Measurements from ENCODE around the gene EIF4A3.
"Not testable (repeated sequence)": the region's sequence is repeated elsewhere in the genome, so short reads cannot be mapped to it uniquely, and the experiment has no call there.

The EIF4A3 gene

GRCh38 chr17:80099291-80100034, 47.5 kb downstream of the EIF4A3 start:
- no peak for DNase-seq (ENCODE audit: low read depth)

- no peak for DNase-seq (ENCODE audit: low read depth)
Measured at GRCh38 chr17:80097844-80098691, 48.9 kb downstream of the EIF4A3 start.

DNA sequence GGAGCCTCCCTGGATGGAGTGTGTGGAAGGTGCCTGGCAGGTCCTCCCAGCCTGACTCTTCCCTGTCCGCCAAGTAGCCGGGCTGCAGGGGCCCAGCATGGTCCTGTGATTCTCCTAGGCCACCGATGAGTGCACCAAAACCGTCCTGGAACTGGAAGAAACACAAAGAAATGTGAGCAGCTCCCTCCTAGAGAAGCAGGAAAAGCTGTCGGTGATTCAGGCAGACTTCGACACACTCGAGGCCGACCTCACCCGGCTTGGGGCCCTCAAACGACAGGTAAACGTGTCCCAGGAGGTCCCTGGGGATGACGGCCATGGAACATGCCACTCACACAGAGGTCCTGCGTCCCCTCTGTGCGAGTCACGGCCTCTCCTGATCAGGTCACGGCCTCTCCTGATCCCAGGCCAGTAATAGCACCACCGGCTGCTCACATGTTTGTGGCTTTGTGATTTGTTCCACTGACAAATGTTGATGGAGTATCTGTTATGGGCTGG, 49.8 kb downstream of the EIF4A3 start:
- DNase-seq (ENCODE audit: low read depth) = no peak

- no peak for DNase-seq (ENCODE audit: low read depth)
Measured at GRCh38 chr17:80096561-80097021, 50.3 kb downstream of the EIF4A3 start.

DNA sequence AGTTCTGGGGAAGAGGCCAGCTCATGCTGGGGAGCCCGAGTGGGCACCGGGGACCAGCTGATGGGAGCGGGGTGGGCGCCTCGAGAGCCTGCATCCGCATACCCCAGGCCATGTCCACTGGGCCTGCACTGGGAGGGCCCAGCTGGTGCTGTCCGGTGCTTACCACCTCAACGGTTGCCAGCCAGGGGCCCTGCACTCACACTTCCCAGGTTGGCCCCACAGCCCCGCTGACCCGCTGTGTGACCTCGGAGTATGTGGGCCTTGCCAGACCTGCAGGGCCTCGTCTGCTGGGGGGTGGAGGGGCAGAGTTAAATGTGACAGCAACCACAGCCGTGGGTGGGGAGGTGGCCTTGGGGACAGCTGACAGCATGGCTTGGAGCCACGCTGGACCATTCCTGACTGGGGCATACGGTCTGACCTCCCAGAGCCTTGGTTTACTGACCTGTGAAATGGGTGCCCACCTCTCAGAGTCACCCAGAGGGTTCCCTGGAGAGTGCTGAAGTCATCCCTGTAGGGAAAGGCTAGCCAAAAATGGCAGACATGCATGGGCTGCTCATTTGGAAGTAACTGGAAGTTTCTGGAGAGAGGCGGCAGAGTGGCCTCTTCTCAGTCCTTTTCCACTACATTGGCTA, 51.0 kb downstream of the EIF4A3 start:
- no peak for DNase-seq (ENCODE audit: low read depth)

- DNase-seq (ENCODE audit: low read depth) = no peak
Measured at GRCh38 chr17:80095038-80095843, 51.7 kb downstream of the EIF4A3 start.

- no peak for DNase-seq (ENCODE audit: low read depth)
Measured at GRCh38 chr17:80092959-80093358, 54.0 kb downstream of the EIF4A3 start.

DNA sequence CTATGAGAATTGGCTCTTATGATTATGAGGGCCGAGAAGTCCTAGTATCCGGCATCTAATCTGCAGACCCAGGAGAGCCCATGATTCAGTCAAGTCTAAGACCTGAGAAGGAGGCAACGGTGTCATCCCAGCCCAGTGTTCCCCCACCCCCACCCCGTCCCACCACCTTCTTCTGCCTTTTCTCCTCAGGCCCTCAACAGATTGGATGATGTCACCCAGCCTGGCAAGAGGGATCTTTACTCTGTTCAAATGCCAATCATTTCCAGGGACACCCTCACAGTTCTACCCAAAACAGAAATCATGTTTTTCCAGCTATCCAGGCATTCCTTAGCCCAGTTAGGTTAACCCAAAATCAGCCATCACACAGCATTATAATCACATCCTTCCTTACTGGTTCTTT, 55.6 kb downstream of the EIF4A3 start:
- DNase-seq (ENCODE audit: low read depth) = no peak

DNA sequence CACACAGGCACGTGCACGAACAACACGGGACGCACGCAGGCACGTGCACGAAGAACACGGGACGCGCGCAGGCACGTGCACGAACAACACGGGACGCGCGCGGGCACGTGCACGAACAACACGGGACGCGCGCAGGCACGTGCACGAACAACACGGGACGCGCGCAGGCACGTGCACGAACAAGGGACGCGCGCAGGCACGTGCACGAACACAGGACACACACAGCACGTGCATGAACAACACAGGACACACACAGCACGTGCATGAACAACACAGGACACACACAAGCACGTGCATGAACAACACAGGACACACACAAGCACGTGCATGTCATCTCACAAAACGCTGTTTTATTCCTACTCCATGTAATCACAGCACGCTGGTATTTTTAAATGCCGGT, 56.8 kb downstream of the EIF4A3 start:
- DNase-seq (ENCODE audit: low read depth) = not testable (repeated sequence)

DNA sequence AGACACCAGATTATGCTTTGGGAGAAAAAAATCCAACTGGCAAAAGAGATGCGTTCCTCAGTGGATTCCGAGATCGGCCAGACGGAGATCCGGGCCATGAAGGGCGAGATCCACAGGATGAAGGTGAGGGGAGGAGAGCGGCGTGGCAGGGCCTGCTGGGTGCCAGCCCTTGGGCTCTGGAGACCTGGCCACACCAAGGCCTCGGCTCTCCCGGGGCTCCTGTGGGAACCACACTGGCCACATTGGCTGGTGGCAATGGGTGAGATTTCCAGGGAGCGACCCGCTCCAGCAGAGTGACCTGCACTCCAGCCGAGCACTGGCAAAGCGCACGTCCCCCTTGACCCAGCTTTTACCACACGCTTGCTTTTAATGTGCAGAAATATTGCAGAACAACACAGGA, 57.2 kb downstream of the EIF4A3 start:
- DNase-seq (ENCODE audit: low read depth) = no peak

DNA sequence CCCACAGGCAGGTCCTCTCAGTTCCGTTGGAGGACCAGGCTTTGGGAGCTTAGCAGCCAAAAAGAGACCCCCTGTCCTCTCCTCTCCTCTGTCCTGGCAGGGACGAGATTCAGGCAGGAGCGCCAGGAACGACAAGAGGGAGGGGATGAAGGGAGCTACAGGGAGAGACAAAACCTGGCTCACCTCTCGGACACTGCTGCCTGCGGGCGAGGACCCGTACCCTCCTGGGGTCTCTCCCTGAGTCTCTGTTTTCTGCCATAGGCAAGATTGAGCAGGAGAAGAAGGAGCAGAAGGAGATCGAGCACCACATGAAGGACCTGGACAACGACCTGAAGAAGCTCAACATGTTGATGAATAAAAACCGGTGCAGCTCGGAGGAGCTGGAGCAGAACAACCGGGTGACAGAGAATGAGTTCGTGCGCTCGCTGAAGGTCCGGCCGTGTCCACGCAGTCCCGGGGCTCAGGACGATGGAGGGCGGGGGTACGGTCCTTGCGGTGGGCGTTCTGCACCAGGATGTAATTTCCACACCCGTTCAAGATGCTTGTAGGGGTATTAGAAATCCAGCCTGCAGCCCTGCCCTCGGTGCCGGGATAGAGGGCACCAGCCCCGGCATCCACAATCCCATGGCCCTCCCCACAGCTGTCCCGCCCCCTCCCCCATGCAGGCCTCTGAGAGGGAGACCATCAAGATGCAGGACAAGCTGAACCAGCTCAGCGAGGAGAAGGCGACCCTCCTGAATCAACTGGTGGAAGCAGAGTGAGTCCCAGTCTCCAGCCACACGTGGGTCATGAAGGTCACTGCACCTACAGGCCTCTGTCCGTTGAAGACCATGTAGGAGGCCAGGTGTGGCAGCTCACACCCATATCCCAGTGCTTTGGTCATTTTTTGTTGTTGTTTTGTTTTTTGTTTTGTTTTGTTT, 59.3 kb downstream of the EIF4A3 start:
- no peak for DNase-seq (ENCODE audit: low read depth)

DNA sequence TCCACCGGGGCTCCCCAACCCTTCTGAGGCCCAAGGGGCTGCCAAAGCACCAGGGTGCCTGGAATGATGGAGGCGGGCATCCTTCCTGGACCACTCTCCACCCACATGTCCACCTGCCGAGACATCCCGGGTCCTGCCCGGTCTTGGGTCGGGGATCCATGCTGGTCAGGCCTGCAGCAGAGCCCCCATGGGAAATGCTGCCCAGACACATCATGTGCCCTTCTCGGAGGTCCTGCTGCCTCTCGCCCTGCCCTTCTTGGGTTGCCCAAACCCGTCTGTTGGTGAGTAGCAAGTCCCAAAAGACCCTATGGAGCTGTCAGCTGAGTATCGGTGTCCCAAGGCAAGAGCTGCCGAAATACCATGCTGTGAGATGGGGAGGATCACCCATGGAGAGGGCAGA, 60.3 kb downstream of the EIF4A3 start:
- DNase-seq (ENCODE audit: low read depth) = no peak

DNA sequence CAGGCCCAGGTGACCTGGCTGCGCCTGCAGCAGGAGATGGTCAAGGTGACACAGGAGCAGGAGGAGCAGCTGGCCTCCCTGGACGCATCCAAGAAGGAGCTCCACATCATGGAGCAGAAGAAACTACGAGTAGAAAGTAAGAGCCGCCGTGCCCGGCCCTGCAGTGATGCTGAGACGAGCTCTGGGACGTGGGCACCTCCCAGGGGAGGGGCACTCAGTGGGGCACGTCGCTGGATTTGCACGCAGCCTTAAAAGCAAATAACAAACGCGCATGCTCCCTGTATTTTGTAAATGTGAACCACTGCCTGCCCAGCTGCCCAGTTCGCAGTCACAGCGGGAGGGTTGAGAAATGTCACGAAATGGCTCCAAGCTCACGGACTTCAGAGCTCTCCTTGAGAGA, 60.8 kb downstream of the EIF4A3 start:
- no peak for DNase-seq (ENCODE audit: low read depth)

DNA sequence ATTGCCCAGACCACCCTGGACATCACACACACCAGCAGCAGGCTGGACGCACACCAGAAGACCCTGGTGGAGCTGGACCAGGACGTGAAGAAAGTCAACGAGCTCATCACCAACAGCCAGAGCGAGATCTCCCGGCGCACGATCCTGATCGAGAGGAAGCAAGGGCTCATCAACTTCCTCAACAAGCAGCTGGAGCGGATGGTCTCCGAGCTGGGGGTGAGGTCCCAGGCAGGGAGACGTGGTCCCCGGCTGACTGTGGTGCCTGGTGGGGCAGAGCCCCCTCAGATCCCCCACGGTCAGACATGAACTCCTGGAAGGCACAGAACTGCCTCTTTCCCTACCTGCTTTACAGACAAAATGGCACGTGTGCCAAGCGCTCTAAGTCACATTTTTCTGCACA, 62.2 kb downstream of the EIF4A3 start:
- no peak for DNase-seq (ENCODE audit: low read depth)

All from iris pigment epithelial cell (primary cell).